Stimulated activated CD8-positive, alpha-beta memory T cell treated with anti-CD3 and anti-CD28 coated beads, Interleukin-4, amount 100 ng/mL, for 1 hour (primary cell): Measurements from ENCODE around the gene FBXO41.
"Not testable (repeated sequence)": the region's sequence is repeated elsewhere in the genome, so short reads cannot be mapped to it uniquely, and the experiment has no call there.

Source experiments
- DNase-seq, 2 donors: peaks; one replicate each; pipeline ENCODE4 v3.0.0-alpha.2; 2020; ENCODE audit warnings: low read depth in 2 of 2, low spot score in 1 of 2

Gene FBXO41

GRCh38 chr2:73262691-73263429, 21.4 kb downstream of the FBXO41 start:
- not testable (repeated sequence) for DNase-seq

GRCh38 chr2:73262108-73262651, 22.1 kb downstream of the FBXO41 start:
- DNase-seq = no peak

DNA sequence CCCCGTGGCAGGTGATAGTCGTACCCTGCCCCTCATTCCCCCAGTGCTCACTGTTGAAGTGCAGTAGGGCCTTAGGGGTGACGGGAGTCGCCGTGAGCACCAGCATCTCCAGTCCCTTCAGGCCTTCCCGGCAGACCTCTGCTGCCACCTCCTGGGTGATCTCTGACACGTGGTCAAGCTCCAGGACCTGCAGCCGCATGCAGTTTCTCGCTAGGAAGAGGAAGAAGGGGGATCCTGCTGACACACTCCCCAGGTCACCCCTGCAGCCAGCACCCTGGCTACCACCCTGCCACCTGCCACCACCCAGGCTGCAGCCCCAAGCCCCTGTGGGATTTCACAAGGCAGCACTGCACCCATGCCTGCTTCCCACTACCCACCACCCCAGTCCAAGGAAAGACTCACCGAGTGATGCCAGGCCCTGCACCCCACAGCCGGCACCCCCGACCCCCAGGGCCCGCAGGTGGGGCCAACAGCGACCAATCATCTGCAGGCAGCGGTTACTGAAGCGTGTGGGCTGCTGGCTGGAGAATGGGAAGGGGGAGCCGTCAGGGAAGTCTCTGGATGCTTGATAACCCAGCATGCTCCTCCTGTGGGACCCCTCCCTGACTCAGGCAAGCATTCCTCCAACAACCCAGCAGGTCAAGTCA, 23.8 kb downstream of the FBXO41 start:
- DNase-seq = no peak

DNA sequence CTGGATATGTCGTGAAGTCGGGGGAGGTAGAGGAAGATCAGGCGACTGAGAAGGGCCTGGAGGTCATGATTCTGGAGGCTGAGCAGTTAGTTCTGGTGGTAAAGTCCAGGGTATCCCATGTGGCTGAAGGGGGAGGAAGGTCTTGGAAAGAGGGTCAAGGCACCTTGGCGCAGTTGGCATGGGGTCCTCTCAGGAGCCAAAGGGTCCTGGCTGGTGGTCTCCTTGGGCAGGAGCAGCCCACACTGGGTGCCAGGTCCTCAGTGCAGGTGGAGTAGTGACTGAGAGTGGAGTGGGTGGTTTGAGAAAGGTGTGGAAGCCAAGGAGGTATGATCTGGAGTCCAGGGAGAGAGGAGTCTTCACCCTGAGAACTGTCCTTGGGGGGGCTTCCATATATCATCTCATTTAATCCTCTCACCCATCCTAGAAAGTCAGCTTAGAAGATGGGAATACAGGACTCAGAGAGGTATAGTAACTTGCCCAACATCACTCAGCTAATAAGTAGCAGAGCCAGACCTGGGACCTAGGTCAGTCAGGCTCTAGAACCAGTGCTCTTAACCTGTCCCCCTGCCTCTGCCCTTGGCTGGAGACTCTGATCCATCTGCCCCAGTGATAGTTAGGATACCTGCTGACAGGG, 24.5 kb downstream of the FBXO41 start:
- no peak for DNase-seq

DNA sequence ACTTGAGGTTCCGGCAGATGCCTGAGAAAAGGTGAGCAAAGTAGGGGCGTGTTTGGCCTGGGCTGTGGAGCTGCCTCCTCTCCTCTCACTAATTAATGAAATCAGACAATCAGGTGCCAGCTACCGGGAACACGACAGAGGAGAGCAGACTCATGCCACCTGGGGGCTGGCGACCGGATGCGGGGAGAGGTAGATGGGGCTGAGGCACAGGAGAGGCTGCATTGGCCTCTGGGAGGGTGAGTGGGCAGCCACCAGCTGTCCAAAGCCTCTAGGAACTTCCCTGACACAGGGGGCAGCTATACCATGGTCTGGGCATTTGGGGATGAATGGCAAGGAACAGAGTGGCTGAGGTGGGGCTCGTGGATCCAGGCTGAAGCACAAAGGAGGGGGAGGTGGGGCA, 25.0 kb downstream of the FBXO41 start:
- no peak for DNase-seq

DNA sequence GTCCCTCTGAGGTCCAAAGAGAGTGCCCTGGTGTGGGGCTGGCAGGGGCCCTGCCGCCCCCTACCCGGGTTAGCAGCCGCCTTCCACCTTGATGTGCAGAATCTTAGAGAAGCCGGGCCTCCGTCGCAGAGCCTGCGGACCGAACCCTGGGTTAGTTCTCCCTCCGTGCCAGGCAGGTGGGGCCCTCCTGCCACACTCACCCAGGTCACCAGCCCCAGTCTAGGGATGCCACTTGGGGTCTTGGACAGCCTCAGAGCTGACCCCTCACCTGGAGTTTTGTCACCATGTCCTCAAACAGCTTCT, 25.4 kb downstream of the FBXO41 start:
- DNase-seq = no peak

- no peak for DNase-seq
These were observed 25.9 kb downstream of the FBXO41 start for GRCh38 chr2:73258186-73258912.

- DNase-seq = no peak
These were observed 26.7 kb downstream of the FBXO41 start for GRCh38 chr2:73257425-73258125.

- no peak for DNase-seq
These were observed 27.3 kb downstream of the FBXO41 start for GRCh38 chr2:73257021-73257420.

DNA sequence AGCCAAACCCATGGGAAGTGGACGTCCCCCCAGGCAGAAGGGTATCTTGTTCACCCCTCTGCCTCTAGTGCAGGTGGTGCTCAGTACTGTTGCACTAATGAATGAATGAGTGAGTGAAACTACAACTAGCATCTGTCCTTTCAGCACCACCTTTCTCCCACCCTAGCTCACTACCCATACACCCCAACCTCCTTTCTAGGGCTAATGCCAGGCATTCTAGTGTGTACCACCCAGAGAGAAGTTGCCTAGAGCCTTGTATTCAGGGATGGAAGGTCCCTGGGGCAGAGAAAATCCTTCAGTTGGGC, 27.7 kb downstream of the FBXO41 start:
- no peak for DNase-seq

GRCh38 chr2:73255907-73256617, 28.2 kb downstream of the FBXO41 start:
- DNase-seq = no peak

GRCh38 chr2:73255007-73255644, 29.2 kb downstream of the FBXO41 start:
- DNase-seq = no peak

DNA sequence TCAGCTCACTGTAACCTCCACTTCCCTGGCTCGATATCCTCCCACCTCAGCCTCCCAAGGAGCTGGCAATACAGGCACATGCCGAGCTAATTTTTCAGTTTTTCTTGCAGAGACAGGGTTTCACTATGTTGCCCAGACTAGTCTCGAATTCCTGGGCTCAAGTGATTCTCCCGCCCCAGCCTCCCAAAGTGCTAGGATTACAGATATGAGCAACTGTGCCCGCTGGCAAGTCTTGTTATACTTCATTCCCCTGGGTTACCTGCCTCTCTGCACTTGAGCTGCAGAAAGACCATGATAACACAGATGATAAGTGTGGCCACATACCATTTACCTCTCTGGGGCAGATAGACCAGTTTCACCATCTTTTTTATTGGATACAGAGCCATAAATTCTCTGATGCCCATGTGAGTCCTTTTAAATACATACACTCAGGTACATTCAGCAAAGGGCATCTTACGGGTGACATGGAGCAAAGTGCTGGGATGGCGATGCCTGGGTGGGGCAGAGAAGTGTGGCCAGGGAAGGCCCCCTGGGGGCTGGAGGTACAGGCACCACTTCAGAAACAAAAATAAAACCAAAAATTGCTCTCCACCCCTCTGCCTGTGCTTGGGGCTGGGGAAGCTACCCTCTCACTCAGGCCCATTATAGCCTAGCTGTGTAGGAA, 29.8 kb downstream of the FBXO41 start:
- no peak for DNase-seq

DNA sequence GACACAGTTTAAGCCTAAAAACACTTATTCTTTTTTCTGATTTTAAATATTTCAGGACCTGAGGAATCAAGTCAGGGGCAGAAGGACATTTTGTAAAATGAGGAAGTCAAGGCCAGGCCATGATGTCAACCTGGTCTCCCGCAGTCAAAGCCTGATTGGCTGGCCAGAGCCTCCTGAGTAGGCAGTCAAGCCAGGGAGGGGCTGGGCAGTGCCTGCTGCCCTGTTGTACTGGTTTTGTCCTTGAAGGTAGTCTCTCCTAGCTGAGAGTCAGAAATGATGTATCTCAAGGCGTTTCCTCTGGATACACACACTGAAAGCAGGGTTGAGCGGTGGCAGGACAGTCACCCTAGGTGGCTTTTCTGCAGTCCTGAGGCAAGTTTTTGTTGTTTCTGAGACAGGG, 30.4 kb downstream of the FBXO41 start:
- no peak for DNase-seq

- DNase-seq = no peak
These were observed 30.9 kb downstream of the FBXO41 start for GRCh38 chr2:73253400-73253799.

- DNase-seq = no peak
These were observed 31.8 kb downstream of the FBXO41 start for GRCh38 chr2:73252238-73253027.

GRCh38 chr2:73250872-73251846, 33.1 kb downstream of the FBXO41 start:
- DNase-seq = no peak

- DNase-seq = no peak
These were observed 34.6 kb downstream of the FBXO41 start for GRCh38 chr2:73249636-73250035.
